Astrocyte (in vitro differentiated cells and primary cell): ENCODE results near the gene ZG16. TPM values are rescaled to one million over a fixed set of nuclear protein-coding genes. Genes with fewer than 3 reads are reported as not detected.

Source experiments
- DNase-seq: peaks from one replicate; pipeline ENCODE4 v3.0.0-alpha.2; 2010; ENCODE audit warnings: low read depth
- FAIRE-seq: peaks from 2 replicates; lab custom pipeline; 2011; peaks lifted over from hg19 to GRCh38; lab: Jason Lieb, UNC
- H2AFZ ChIP-seq: 2 replicates; pipeline ENCODE4 v1.6.0; 2012; ENCODE audit warnings: low read depth, low read length, inconsistent platforms
- H3K27ac ChIP-seq: 2 replicates; pipeline ENCODE4 v1.5.1; 2011; ENCODE audit warnings: low read depth, low read length, inconsistent platforms
- H3K27me3 ChIP-seq: 2 replicates; pipeline ENCODE4 v1.6.0; 2011; ENCODE audit warnings: low read length, inconsistent platforms; ENCODE audit not compliant: insufficient read depth
- H3K36me3 ChIP-seq: 2 replicates; pipeline ENCODE4 v1.5.1; 2011; ENCODE audit warnings: low read length, inconsistent platforms; ENCODE audit not compliant: insufficient read depth
- H3K4me1 ChIP-seq: 2 replicates; pipeline ENCODE4 v1.5.1; 2011; ENCODE audit warnings: low read length, inconsistent platforms; ENCODE audit not compliant: insufficient read depth
- H3K4me2 ChIP-seq: 2 replicates; pipeline ENCODE4 v1.6.0; 2012; ENCODE audit warnings: low read length, inconsistent platforms
- H3K4me3 ChIP-seq: 2 replicates; pipeline ENCODE4 v1.5.1; 2011; ENCODE audit warnings: low read depth, mild to moderate bottlenecking, low read length, inconsistent platforms; ENCODE audit not compliant: insufficient read depth
- H3K79me2 ChIP-seq: 2 replicates; pipeline ENCODE4 v1.6.0; 2012; ENCODE audit warnings: mild to moderate bottlenecking, low read length, inconsistent platforms; ENCODE audit not compliant: insufficient read depth
- H3K9ac ChIP-seq: 2 replicates; pipeline ENCODE4 v1.6.0; 2012; ENCODE audit warnings: mild to moderate bottlenecking, low read length, inconsistent platforms
- H3K9me3 ChIP-seq: 2 replicates; pipeline ENCODE4 v1.5.1; 2012; ENCODE audit warnings: low read depth, mild to moderate bottlenecking, low read length, inconsistent platforms; ENCODE audit not compliant: insufficient read depth
- H4K20me1 ChIP-seq: 2 replicates; pipeline ENCODE4 v1.6.0; 2012; ENCODE audit warnings: low read length, inconsistent platforms; ENCODE audit not compliant: insufficient read depth
- H3K27ac Mint-ChIP-seq: one replicate; pipeline ENCODE4 v1.8.0; 2021; ENCODE audit warnings: mild to moderate bottlenecking, mixed read lengths; ENCODE audit not compliant: unreplicated experiment
- H3K27me3 Mint-ChIP-seq: one replicate; pipeline ENCODE4 v1.8.0; 2021; ENCODE audit warnings: low read depth, mixed read lengths; ENCODE audit not compliant: unreplicated experiment
- H3K36me3 Mint-ChIP-seq: one replicate; pipeline ENCODE4 v1.8.0; 2021; ENCODE audit warnings: low read depth, mixed read lengths; ENCODE audit not compliant: unreplicated experiment
- H3K4me1 Mint-ChIP-seq: one replicate; pipeline ENCODE4 v1.8.0; 2021; ENCODE audit warnings: low read depth, mixed read lengths; ENCODE audit not compliant: unreplicated experiment
- H3K4me3 Mint-ChIP-seq: one replicate; pipeline ENCODE4 v1.8.0; 2021; ENCODE audit warnings: mild to moderate bottlenecking, moderate library complexity, mixed read lengths; ENCODE audit not compliant: unreplicated experiment
- H3K9me3 Mint-ChIP-seq: one replicate; pipeline ENCODE4 v1.8.0; 2021; ENCODE audit warnings: mild to moderate bottlenecking, mixed read lengths; ENCODE audit not compliant: unreplicated experiment
- CTCF ChIP-seq: IDR thresholded peaks from 2 replicates; pipeline ENCODE4 v1.5.1; 2011; ENCODE audit warnings: low read depth, mild to moderate bottlenecking, inconsistent platforms, low read length, moderate library complexity; ENCODE audit not compliant: insufficient read depth
- EZH2 ChIP-seq: IDR thresholded peaks from 2 replicates; pipeline ENCODE4 v1.6.1; 2012; ENCODE audit warnings: mild to moderate bottlenecking, low read length, inconsistent platforms; ENCODE audit not compliant: insufficient read depth
- total RNA-seq: library from RNA; stranded (reverse); gene quantifications from 2 replicates; pipeline ENCODE4 v1.2.1, GENCODE V29; 2021

ZG16 gene
- total RNA-seq, 1 donor from 2014 or later = not detected

DNA sequence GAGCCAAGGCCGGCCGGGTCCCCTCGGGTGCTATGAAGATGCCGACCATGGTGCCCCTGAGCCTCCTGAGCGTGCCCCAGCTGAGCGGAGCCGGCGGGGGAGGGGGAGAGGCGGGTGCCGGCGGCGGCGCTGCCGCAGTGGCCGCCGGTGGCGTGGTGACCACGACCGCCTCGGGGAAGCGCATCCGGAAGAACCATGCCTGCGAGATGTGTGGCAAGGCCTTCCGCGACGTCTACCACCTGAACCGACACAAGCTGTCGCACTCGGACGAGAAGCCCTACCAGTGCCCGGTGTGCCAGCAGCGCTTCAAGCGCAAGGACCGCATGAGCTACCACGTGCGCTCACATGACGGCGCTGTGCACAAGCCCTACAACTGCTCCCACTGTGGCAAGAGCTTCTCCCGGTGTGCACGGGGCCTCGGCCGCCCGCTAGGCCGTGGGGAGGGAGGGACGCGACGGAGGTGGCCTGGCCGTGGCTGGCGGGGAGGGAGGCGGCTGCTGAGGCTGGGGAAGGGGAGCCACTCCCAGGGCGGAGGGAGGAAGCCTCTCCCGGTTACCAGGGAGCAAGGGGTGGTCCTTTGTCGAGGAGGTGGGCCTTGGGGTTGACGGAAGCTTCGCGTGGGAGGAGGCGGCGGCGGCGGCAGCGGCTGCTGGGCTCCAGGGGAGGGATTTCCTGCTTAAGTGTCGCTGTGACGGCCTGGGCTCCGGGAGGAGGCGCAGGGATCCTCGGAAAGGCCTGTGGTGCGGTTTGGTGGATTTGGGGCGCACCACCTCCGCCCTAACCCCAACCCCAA, 29.6 kb downstream of the ZG16 start:
- TF ChIP-seq CTCF (peak; percentile 27), EZH2 (no peak)
- peak overlapping the region; percentile 68 for H3K27ac ChIP-seq
- Mint-ChIP-seq H3K27me3 (no peaks in the 10 kb centered on the region), H3K4me3 (peak overlapping the region; percentile 91), H3K36me3 (peaks cover 9% of the 10 kb centered on the region), H3K27ac (peak overlapping the region; percentile 63), H3K4me1 (peaks cover 32% of the 10 kb centered on the region), H3K9me3 (no peaks in the 10 kb centered on the region)
- no peak for FAIRE-seq
- H4K20me1 ChIP-seq = peaks cover 34% of the 10 kb centered on the region
- no peaks in the 10 kb centered on the region for H3K27me3 ChIP-seq
- peaks cover 40% of the 10 kb centered on the region for H3K4me1 ChIP-seq
- H2AFZ ChIP-seq = peak overlapping the region; percentile 14
- peak overlapping the region; percentile 77 for H3K4me3 ChIP-seq
- H3K79me2 ChIP-seq = peaks cover 34% of the 10 kb centered on the region
- peak; percentile 89 for DNase-seq
- H3K9me3 ChIP-seq = no peaks in the 10 kb centered on the region
- H3K4me2 ChIP-seq = peak overlapping the region; percentile 93
- peaks cover under 1% of the 10 kb centered on the region for H3K36me3 ChIP-seq
- H3K9ac ChIP-seq = peak overlapping the region; percentile 84

DNA sequence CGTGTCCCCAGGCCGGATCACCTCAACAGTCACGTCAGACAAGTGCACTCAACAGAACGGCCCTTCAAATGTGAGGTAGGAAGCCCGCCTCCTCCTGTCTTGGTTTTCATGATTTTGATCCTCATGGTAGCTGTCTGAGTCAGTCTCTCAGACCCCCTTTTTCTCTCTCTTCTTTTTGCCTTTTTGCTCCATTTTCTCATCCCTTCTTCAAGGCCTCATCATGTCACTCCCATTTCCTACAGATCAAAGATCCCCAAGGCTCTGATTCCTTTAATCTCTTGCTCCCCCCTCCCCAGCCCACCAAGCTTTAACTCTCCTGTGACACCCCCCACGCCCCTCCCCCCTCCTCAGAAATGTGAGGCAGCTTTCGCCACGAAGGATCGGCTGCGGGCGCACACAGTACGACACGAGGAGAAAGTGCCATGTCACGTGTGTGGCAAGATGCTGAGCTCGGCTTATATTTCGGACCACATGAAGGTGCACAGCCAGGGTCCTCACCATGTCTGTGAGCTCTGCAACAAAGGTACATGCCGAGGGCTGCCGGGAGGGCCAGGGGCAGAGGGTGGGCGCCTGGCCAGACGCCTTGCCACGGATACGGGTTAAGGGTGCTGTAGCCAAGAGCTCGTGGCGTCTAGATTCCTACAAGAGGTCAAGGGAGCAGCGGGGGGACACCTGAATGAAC, 30.3 kb downstream of the ZG16 start:
- TF ChIP-seq CTCF = no peak
- H4K20me1 ChIP-seq = peaks cover 34% of the 10 kb centered on the region
- peaks cover 9% of the 10 kb centered on the region for H3K36me3 Mint-ChIP-seq
- H2AFZ ChIP-seq = no peak overlapping the region
- peaks cover 40% of the 10 kb centered on the region for H3K4me1 ChIP-seq
- peak overlapping the region; percentile 84 for H3K9ac ChIP-seq
- no peaks in the 10 kb centered on the region for H3K27me3 Mint-ChIP-seq
- peak overlapping the region; percentile 77 for H3K4me3 ChIP-seq
- no peaks in the 10 kb centered on the region for H3K36me3 ChIP-seq
- no peaks in the 10 kb centered on the region for H3K27me3 ChIP-seq
- no peak for FAIRE-seq
- H3K9me3 Mint-ChIP-seq = no peaks in the 10 kb centered on the region
- DNase-seq = no peak
- H3K9me3 ChIP-seq = no peaks in the 10 kb centered on the region
- peak overlapping the region; percentile 68 for H3K27ac ChIP-seq
- peaks cover 32% of the 10 kb centered on the region for H3K4me1 Mint-ChIP-seq
- H3K4me2 ChIP-seq = peak overlapping the region; percentile 93
- H3K27ac Mint-ChIP-seq = peak overlapping the region; percentile 63
- H3K4me3 Mint-ChIP-seq = peak overlapping the region; percentile 91
- H3K79me2 ChIP-seq = peaks cover 34% of the 10 kb centered on the region
